Measurements from ENCODE around the gene CCDC186. TPM values are rescaled to one million over a fixed set of nuclear protein-coding genes. Genes with fewer than 3 reads are reported as not detected.

CCDC186 gene
- total RNA-seq, 1 experiment from 2014 or later: 17.1 TPM

- Histone ChIP-seq H3K79me2 (ENCODE audit: insufficient read depth, low read length) (no peaks in the 10 kb centered on the region), H3K9me2 (ENCODE audit: insufficient read depth) (no peaks in the 10 kb centered on the region), H3K27ac (ENCODE audit: low read depth, low read length) (no peak overlapping the region), H4K20me1 (ENCODE audit: insufficient read depth) (no peaks in the 10 kb centered on the region), H2AFZ (ENCODE audit: low read depth, low read length, poor library complexity, severe bottlenecking) (no peak overlapping the region), H3K4me2 (ENCODE audit: low read length) (no peak overlapping the region), H3K9me3 (ENCODE audit: control insufficient read depth in 1 of 2, insufficient read depth in 1 of 2, low read depth in 1 of 2, low read length in 2 of 2) (no peaks in the 10 kb centered on the region), H3K4me3 (replicated peaks in 1 of 2; ENCODE audit: low read depth in 1 of 2, low read length in 2 of 2) (no peak overlapping the region), H3K4me1 (ENCODE audit: control insufficient read depth in 1 of 2, insufficient read depth in 2 of 2, low read length in 2 of 2) (no peaks in the 10 kb centered on the region), H3K9ac (ENCODE audit: low read length) (no peak overlapping the region), H3K36me3 (ENCODE audit: control insufficient read depth in 1 of 2, insufficient read depth in 2 of 2, low read length in 2 of 2) (no peaks in the 10 kb centered on the region), H3K27me3 (ENCODE audit: insufficient read depth, low read length) (no peaks in the 10 kb centered on the region)
- ATAC-seq (no peak), DNase-seq (ENCODE audit: low read depth, low spot score) (no peak)
- intact Hi-C loops (cut with micrococcal nuclease): no loop called here
- no TSS peak for BruUV-seq (replicated peaks)
- POLR2A ChIA-PET: no interaction called here
- TF ChIP-seq SIN3A (IDR thresholded peaks at IDR 0.05; ENCODE audit: low read depth) (no peak), FOSL1 (IDR thresholded peaks at IDR 0.05; ENCODE audit: low read depth) (no peak), SRF (IDR thresholded peaks at IDR 0.05; ENCODE audit: low read depth) (no peak), SP1 (IDR thresholded peaks at IDR 0.05; ENCODE audit: low read depth) (no peak), CTCF (IDR thresholded peaks at IDR 0.05 in 2 of 3, conservative IDR thresholded peaks at IDR 0.05 in 1 of 3; ENCODE audit: borderline replicate concordance in 1 of 3, insufficient read depth in 1 of 3, low read depth in 2 of 3, low read length in 2 of 3) (no peak), POLR2A (IDR thresholded peaks at IDR 0.05; ENCODE audit: borderline replicate concordance, extremely low read depth, insufficient read depth, insufficient read length) (no peak), TCF7L2 (IDR thresholded peaks at IDR 0.05; ENCODE audit: borderline replicate concordance, extremely low read depth, insufficient read depth, insufficient read length) (no peak), EGR1 (IDR thresholded peaks at IDR 0.05; ENCODE audit: low read depth) (no peak), ZFX (IDR thresholded peaks at IDR 0.05) (no peak), ZNF274 (IDR thresholded peaks at IDR 0.05; ENCODE audit: low read depth, low read length) (no peak), ATF3 (IDR thresholded peaks at IDR 0.05) (no peak), ZBTB33 (IDR thresholded peaks at IDR 0.05; ENCODE audit: extremely low read depth, insufficient replicate concordance, low read length) (no peak), REST (IDR thresholded peaks at IDR 0.05; ENCODE audit: low read depth) (no peak), RAD21 (IDR thresholded peaks at IDR 0.05; ENCODE audit: low read depth) (no peak)
- RAD21 ChIA-PET (ENCODE audit: low non-redundant PET in 1 of 2, low total read pairs in 2 of 2, uncharacterized antibody in 2 of 2, unreplicated experiment in 2 of 2): no interaction called here
- CTCF ChIA-PET: no interaction called here
Measured at GRCh38 chr10:114184276-114184675, 10.3 kb upstream of the CCDC186 start.
